HepG2 (cell line): ENCODE data around the gene PRR22. TPM values are rescaled to one million over a fixed set of nuclear protein-coding genes. Genes with fewer than 3 reads are reported as not detected.

ENCODE experiments used
- CBX1 ChIP-seq: IDR thresholded peaks from one replicate; pipeline ENCODE4 v1.6.1; 2016; ENCODE audit warnings: antibody characterized with exemption, low read depth
- EED ChIP-seq: sonication (generic); formaldehyde crosslinking; IDR thresholded peaks from 2 replicates; pipeline ENCODE4 v1.5.0; 2020; ENCODE audit warnings: mild to moderate bottlenecking, missing genetic modification reagents
- FOXK2 ChIP-seq: fragments of 450-650 bp; IDR thresholded peaks from 2 replicates; pipeline ENCODE4 v1.6.1; 2016
- HHEX ChIP-seq: IDR thresholded peaks from 2 replicates; pipeline ENCODE4 v1.6.1; 2016; ENCODE audit warnings: control low read depth
- MAFF ChIP-seq: IDR thresholded peaks from 2 replicates; pipeline ENCODE4 v1.6.1; 2011; ENCODE audit warnings: low read depth, low read length, improper control_type of control experiment
- MIER3 ChIP-seq: IDR thresholded peaks from 2 replicates; pipeline ENCODE4 v1.6.1; 2016; ENCODE audit warnings: missing compliant biosample characterization, borderline replicate concordance
- PHF5A ChIP-seq: IDR thresholded peaks from one replicate; pipeline ENCODE4 v1.6.1; 2018; ENCODE audit warnings: low read depth, missing genetic modification reagents; ENCODE audit not compliant: unreplicated experiment
- PITX1 ChIP-seq: sonication (generic); formaldehyde crosslinking; IDR thresholded peaks from 2 replicates; pipeline ENCODE4 v1.5.1; 2020; ENCODE audit warnings: mild to moderate bottlenecking, missing genetic modification reagents
- SIN3B ChIP-seq: fragments of 150-350 bp; IDR thresholded peaks from 2 replicates; pipeline ENCODE4 v1.6.1; 2014; ENCODE audit warnings: low read length
- SIX4 ChIP-seq: sonication (generic); formaldehyde crosslinking; IDR thresholded peaks from 2 replicates; pipeline ENCODE4 v1.4.0; 2020; ENCODE audit warnings: missing genetic modification reagents
- ZFP36L1 ChIP-seq: sonication (generic); formaldehyde crosslinking; IDR thresholded peaks from 2 replicates; pipeline ENCODE4 v1.8.0; 2022; ENCODE audit warnings: mild to moderate bottlenecking, missing genetic modification reagents, moderate library complexity
- ZMYM2 ChIP-seq: sonication (generic); formaldehyde crosslinking; IDR thresholded peaks from 2 replicates; pipeline ENCODE4 v1.8.0; 2022; ENCODE audit warnings: mild to moderate bottlenecking, missing genetic modification reagents
- ZNF205 ChIP-seq: IDR thresholded peaks from 2 replicates; pipeline ENCODE4 v1.6.1; 2018; ENCODE audit warnings: missing biosample characterization, missing genetic modification reagents
- ZNF24 ChIP-seq: fragments of 450-650 bp; IDR thresholded peaks from 2 replicates; pipeline ENCODE4 v1.6.1; 2017; ENCODE audit warnings: antibody characterized with exemption, mild to moderate bottlenecking
- ZNF264 ChIP-seq: sonication (generic); formaldehyde crosslinking; IDR thresholded peaks from 2 replicates; pipeline ENCODE4 v1.4.0; 2020; ENCODE audit warnings: missing genetic modification reagents
- ZNF3 ChIP-seq: IDR thresholded peaks from 2 replicates; pipeline ENCODE4 v1.7.0; 2017; ENCODE audit warnings: inconsistent platforms
- ZNF543 ChIP-seq: sonication (generic); formaldehyde crosslinking; IDR thresholded peaks from 2 replicates; pipeline ENCODE4 v1.4.0; 2020; ENCODE audit warnings: mild to moderate bottlenecking, missing genetic modification reagents
- ZNF558 ChIP-seq: sonication (generic); formaldehyde crosslinking; IDR thresholded peaks from 2 replicates; pipeline ENCODE4 v1.9.0; 2022; ENCODE audit warnings: mild to moderate bottlenecking, missing genetic modification reagents, borderline replicate concordance
- polyA plus RNA-seq, 8 experiments: library from polyadenylated mRNA; depleted of rRNA in 3 of 8; stranded (reverse) in 7 of 8; unstranded in 1 of 8; fragments of >200 nt; fragmentation: Illumina TruSeq in 4 of 8; extraction: Trizol in 4 of 8; gene quantifications; 2 replicates each; pipeline versions ENCODE4 v1.2.1 to v1.2.3, GENCODE V29; 2011 to 2016; ENCODE audit warnings: low read depth in 4 of 8, missing spikeins in 1 of 8, mixed read lengths in 1 of 8; ENCODE audit not compliant: insufficient read depth in 1 of 8
- total RNA-seq, 5 experiments: library from RNA; depleted of rRNA; stranded (reverse); fragments of >200 nt; fragmentation: Illumina TruSeq; extraction: Trizol; gene quantifications; 2 replicates each; pipeline ENCODE4 v1.2.3, GENCODE V29; 2016; ENCODE audit warnings: low read depth in 1 of 5
- TF ChIP-seq, protein P1 (sequence below): sonication (generic); formaldehyde crosslinking; IDR thresholded peaks from 2 replicates; pipeline ENCODE4 v1.4.0; 2020; ENCODE audit warnings: missing genetic modification reagents
- TF ChIP-seq, protein P2 (sequence below): sonication (generic); formaldehyde crosslinking; IDR thresholded peaks from 2 replicates; pipeline ENCODE4 v1.5.0; 2020; ENCODE audit warnings: missing genetic modification reagents, mild to moderate bottlenecking, borderline replicate concordance
- TF ChIP-seq, protein P3 (sequence below): sonication (generic); formaldehyde crosslinking; IDR thresholded peaks from 2 replicates; pipeline ENCODE4 v1.5.0; 2020; ENCODE audit warnings: missing genetic modification reagents
- TF ChIP-seq, protein P4 (sequence below): sonication (generic); formaldehyde crosslinking; IDR thresholded peaks from 2 replicates; pipeline ENCODE4 v1.4.0; 2020; ENCODE audit warnings: missing genetic modification reagents; ENCODE audit errors: not compliant biosample characterization
- TF ChIP-seq, protein P5 (sequence below): sonication (generic); formaldehyde crosslinking; IDR thresholded peaks from 2 replicates; pipeline ENCODE4 v1.8.1; 2023; ENCODE audit warnings: mild to moderate bottlenecking, moderate library complexity, missing genetic modification reagents
- TF ChIP-seq, protein P6 (sequence below): IDR thresholded peaks from 2 replicates; pipeline ENCODE4 v1.6.1; 2016; ENCODE audit warnings: control low read depth

Gene PRR22
- total and polyA plus RNA-seq, 2 of the 13 experiments (the other 11 are each of a cell fraction or from before 2014, with no cell fraction given): 0.84 to 2.3 TPM

DNA sequence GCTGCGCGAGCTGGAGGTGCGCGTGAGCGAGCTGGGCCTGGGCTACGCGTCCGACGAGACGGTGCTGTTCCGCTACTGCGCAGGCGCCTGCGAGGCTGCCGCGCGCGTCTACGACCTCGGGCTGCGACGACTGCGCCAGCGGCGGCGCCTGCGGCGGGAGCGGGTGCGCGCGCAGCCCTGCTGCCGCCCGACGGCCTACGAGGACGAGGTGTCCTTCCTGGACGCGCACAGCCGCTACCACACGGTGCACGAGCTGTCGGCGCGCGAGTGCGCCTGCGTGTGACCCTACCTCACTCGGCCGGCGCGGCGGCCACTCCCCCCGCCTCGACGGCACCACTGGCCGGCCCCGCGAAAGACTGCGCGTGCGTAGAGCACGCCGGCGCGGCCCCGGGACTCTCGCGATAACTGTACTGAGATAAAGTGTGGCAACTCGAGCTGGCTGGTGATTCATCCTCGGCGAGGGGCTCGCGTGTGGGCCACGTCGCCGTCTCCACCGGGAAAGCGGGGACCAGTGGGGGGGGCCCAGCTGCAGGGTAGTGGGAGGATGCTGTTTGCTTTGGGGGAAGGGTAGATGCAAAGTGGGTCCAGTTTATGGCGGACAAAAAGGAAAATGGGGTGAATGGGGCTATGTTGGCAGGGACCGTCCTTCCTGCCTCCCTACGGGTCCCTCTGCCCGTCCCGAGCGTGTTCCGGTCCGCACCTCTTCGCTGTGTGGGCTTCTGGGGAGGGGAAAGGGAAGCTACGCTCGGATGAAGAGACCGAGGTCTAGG lies 43.5 kb upstream of the PRR22 start (continued):
- TF ChIP-seq, protein P1, sequence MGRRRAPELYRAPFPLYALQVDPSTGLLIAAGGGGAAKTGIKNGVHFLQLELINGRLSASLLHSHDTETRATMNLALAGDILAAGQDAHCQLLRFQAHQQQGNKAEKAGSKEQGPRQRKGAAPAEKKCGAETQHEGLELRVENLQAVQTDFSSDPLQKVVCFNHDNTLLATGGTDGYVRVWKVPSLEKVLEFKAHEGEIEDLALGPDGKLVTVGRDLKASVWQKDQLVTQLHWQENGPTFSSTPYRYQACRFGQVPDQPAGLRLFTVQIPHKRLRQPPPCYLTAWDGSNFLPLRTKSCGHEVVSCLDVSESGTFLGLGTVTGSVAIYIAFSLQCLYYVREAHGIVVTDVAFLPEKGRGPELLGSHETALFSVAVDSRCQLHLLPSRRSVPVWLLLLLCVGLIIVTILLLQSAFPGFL (CRISPR knock-in tag): no peak
- TF ChIP-seq, protein P2, sequence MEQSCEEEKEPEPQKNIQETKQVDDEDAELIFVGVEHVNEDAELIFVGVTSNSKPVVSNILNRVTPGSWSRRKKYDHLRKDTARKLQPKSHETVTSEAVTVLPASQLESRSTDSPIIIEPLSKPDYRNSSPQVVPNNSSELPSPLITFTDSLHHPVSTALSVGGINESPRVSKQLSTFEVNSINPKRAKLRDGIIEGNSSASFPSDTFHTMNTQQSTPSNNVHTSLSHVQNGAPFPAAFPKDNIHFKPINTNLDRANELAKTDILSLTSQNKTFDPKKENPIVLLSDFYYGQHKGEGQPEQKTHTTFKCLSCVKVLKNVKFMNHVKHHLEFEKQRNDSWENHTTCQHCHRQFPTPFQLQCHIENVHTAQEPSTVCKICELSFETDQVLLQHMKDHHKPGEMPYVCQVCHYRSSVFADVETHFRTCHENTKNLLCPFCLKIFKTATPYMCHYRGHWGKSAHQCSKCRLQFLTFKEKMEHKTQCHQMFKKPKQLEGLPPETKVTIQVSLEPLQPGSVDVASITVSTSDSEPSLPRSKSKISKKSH: peak; percentile 80
- no peak for TF ChIP-seq MAFF
- TF ChIP-seq ZNF264 (CRISPR knock-in tag): no peak
- TF ChIP-seq, protein P3, sequence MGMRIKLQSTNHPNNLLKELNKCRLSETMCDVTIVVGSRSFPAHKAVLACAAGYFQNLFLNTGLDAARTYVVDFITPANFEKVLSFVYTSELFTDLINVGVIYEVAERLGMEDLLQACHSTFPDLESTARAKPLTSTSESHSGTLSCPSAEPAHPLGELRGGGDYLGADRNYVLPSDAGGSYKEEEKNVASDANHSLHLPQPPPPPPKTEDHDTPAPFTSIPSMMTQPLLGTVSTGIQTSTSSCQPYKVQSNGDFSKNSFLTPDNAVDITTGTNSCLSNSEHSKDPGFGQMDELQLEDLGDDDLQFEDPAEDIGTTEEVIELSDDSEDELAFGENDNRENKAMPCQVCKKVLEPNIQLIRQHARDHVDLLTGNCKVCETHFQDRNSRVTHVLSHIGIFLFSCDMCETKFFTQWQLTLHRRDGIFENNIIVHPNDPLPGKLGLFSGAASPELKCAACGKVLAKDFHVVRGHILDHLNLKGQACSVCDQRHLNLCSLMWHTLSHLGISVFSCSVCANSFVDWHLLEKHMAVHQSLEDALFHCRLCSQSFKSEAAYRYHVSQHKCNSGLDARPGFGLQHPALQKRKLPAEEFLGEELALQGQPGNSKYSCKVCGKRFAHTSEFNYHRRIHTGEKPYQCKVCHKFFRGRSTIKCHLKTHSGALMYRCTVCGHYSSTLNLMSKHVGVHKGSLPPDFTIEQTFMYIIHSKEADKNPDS (CRISPR knock-in tag): no peak
- TF ChIP-seq SIX4 (CRISPR knock-in tag): peak; percentile 67; the same call in 1 of the 2 replicates
- TF ChIP-seq HHEX (CRISPR knock-in tag): no peak
- no peak for TF ChIP-seq FOXK2
- peak; percentile 47; the same call in 1 of the 2 replicates for TF ChIP-seq PITX1 (CRISPR knock-in tag)
- peak; percentile 57 for TF ChIP-seq ZNF543 (CRISPR knock-in tag)
- TF ChIP-seq, protein P4, sequence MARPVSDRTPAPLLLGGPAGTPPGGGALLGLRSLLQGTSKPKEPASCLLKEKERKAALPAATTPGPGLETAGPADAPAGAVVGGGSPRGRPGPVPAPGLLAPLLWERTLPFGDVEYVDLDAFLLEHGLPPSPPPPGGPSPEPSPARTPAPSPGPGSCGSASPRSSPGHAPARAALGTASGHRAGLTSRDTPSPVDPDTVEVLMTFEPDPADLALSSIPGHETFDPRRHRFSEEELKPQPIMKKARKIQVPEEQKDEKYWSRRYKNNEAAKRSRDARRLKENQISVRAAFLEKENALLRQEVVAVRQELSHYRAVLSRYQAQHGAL (CRISPR knock-in tag): no peak
- TF ChIP-seq, protein P5, sequence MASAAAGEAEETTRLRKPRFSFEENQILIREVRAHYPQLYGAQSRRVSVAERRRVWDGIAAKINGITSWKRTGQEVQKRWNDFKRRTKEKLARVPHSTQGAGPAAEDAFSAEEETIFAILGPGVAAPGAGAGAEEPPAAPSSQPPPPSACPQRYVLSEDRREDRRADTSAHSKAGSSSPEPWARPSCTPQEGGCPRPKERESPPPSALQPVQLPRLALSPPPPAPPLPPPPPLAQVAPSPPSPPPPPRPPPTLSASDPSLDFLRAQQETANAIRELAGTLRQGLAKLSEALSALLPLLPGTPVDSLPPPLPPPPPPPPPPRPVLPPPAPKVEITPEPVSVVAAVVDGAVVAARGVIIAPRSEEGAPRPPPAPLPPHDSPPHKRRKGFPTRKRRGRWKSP (CRISPR knock-in tag): peak; percentile 83
- TF ChIP-seq ZNF558 (CRISPR knock-in tag): no peak; the same call in 1 of the 2 replicates
- TF ChIP-seq ZNF24: no peak
- no peak for TF ChIP-seq ZNF3 (CRISPR knock-in tag)
- TF ChIP-seq ZFP36L1 (CRISPR knock-in tag): 0 out of 2 replicates have a peak, but pooled peaks have one; percentile 78
- TF ChIP-seq, protein P6, sequence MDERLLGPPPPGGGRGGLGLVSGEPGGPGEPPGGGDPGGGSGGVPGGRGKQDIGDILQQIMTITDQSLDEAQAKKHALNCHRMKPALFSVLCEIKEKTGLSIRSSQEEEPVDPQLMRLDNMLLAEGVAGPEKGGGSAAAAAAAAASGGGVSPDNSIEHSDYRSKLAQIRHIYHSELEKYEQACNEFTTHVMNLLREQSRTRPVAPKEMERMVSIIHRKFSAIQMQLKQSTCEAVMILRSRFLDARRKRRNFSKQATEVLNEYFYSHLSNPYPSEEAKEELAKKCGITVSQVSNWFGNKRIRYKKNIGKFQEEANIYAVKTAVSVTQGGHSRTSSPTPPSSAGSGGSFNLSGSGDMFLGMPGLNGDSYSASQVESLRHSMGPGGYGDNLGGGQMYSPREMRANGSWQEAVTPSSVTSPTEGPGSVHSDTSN (CRISPR knock-in tag): no peak
- peak; percentile 94; the same call in 1 of the 2 replicates for TF ChIP-seq MIER3
- TF ChIP-seq CBX1: peak; percentile 61
- peak; percentile 95 for TF ChIP-seq ZMYM2
- TF ChIP-seq EED: no peak; the same call in 1 of the 2 replicates
- peak; percentile 85 for TF ChIP-seq ZNF205
- peak; percentile 72 for TF ChIP-seq PHF5A (CRISPR knock-in tag)
- TF ChIP-seq SIN3B: no peak
